Neuronal stem cell (in vitro differentiated cells): Measurements from ENCODE around the gene CUBN.
A peak's percentile ranks its signal among the peaks of the same experiment; 100 is the strongest.

Experiments
- DNase-seq: peaks from one replicate; pipeline ENCODE4 v3.0.0-alpha.2; 2013; ENCODE audit warnings: low spot score
- H2AFZ ChIP-seq: one replicate; pipeline ENCODE4 v1.6.1; 2013; ENCODE audit warnings: mild to moderate bottlenecking, low read length, inconsistent platforms
- H2AK5ac ChIP-seq: 2 replicates; pipeline ENCODE4 v1.6.1; 2013; ENCODE audit warnings: low read depth, mild to moderate bottlenecking, inconsistent platforms, low read length, moderate library complexity, mixed read lengths
- H2BK120ac ChIP-seq: 2 replicates; pipeline ENCODE4 v1.6.1; 2013; ENCODE audit warnings: low read depth, mild to moderate bottlenecking, inconsistent platforms, low read length, moderate library complexity, mixed read lengths
- H2BK12ac ChIP-seq: one replicate; pipeline ENCODE4 v1.6.1; 2013; ENCODE audit warnings: low read length, inconsistent platforms
- H2BK15ac ChIP-seq: 2 replicates; pipeline ENCODE4 v1.6.1; 2013; ENCODE audit warnings: mild to moderate bottlenecking, low read length, inconsistent platforms, mixed read lengths
- H2BK5ac ChIP-seq: one replicate; pipeline ENCODE4 v1.6.1; 2013; ENCODE audit warnings: inconsistent platforms, mild to moderate bottlenecking, low read length, moderate library complexity
- H3K14ac ChIP-seq: one replicate; pipeline ENCODE4 v1.6.1; 2013; ENCODE audit warnings: low read length, inconsistent platforms
- H3K18ac ChIP-seq: 2 replicates; pipeline ENCODE4 v1.6.1; 2013; ENCODE audit warnings: low read length, inconsistent platforms
- H3K23ac ChIP-seq: 2 replicates; pipeline ENCODE4 v1.6.1; 2013; ENCODE audit warnings: low read depth, mild to moderate bottlenecking, mixed read lengths, low read length, inconsistent platforms; ENCODE audit not compliant: poor library complexity
- H3K27ac ChIP-seq: replicated peaks from 3 replicates; pipeline ENCODE4 v1.5.1; 2013; ENCODE audit warnings: low read length, inconsistent platforms
- H3K27me3 ChIP-seq, 3 experiments: 2 replicates each; pipeline ENCODE4 v1.6.1; 2013; ENCODE audit warnings: low read length in 3 of 3, mild to moderate bottlenecking in 2 of 3, inconsistent platforms in 1 of 3, low read depth in 1 of 3, mixed read lengths in 1 of 3, moderate library complexity in 1 of 3; ENCODE audit not compliant: control insufficient read depth in 3 of 3, insufficient read depth in 3 of 3
- H3K36me3 ChIP-seq, 2 donors: replicated peaks in 1 of 2; 2 replicates each; pipeline ENCODE4 v1.6.1; 2013; ENCODE audit warnings: low read length in 2 of 2; ENCODE audit not compliant: control insufficient read depth in 2 of 2, insufficient read depth in 2 of 2
- H3K4ac ChIP-seq: 2 replicates; pipeline ENCODE4 v1.6.1; 2013; ENCODE audit warnings: inconsistent platforms, mild to moderate bottlenecking, low read length, moderate library complexity
- H3K4me1 ChIP-seq, 2 donors: 1 replicate in 1 of 2; 2 replicates in 1 of 2; pipeline ENCODE4 v1.6.1; 2013; ENCODE audit warnings: low read length in 2 of 2, low read depth in 1 of 2; ENCODE audit not compliant: control insufficient read depth in 2 of 2, insufficient read depth in 1 of 2
- H3K4me2 ChIP-seq: one replicate; pipeline ENCODE4 v1.6.1; 2013; ENCODE audit warnings: mild to moderate bottlenecking, low read length, inconsistent platforms; ENCODE audit not compliant: insufficient read depth, poor library complexity, severe bottlenecking
- H3K4me3 ChIP-seq, 2 donors: 2 replicates each; pipeline ENCODE4 v1.5.1; 2013; ENCODE audit warnings: low read length in 2 of 2, mild to moderate bottlenecking in 2 of 2, inconsistent platforms in 1 of 2, moderate library complexity in 1 of 2
- H3K79me1 ChIP-seq: one replicate; pipeline ENCODE4 v1.6.1; 2013; ENCODE audit warnings: low read depth, mild to moderate bottlenecking, inconsistent platforms, low read length, moderate library complexity
- H3K9ac ChIP-seq: one replicate; pipeline ENCODE4 v1.6.1; 2013; ENCODE audit warnings: mild to moderate bottlenecking, low read depth, low read length, inconsistent platforms; ENCODE audit not compliant: poor library complexity
- H3K9me3 ChIP-seq, 2 donors: replicated peaks in 1 of 2; 2 replicates each; pipeline versions ENCODE3 to v1.6.1; 2013; ENCODE audit warnings: low read length in 2 of 2, mild to moderate bottlenecking in 2 of 2, inconsistent platforms in 1 of 2, low read depth in 1 of 2, mixed read lengths in 1 of 2, moderate library complexity in 1 of 2; ENCODE audit not compliant: control insufficient read depth in 2 of 2, insufficient read depth in 1 of 2
- H4K8ac ChIP-seq: one replicate; pipeline ENCODE4 v1.6.1; 2013; ENCODE audit warnings: low read depth, mild to moderate bottlenecking, inconsistent platforms, low read length, moderate library complexity
- H4K91ac ChIP-seq: one replicate; pipeline ENCODE4 v1.6.1; 2013; ENCODE audit warnings: low read length, low read depth, mild to moderate bottlenecking, inconsistent platforms; ENCODE audit not compliant: poor library complexity
- whole genome bisulfite sequencing, 2 donors: extraction: QIAGEN DNeasy Blood & Tissue Kit; methylation state at CpG; one replicate each; pipeline ENCODE4 v1.1.7; 2013; ENCODE audit warnings: missing lambda C conversion rate in 2 of 2, mixed read lengths in 1 of 2; ENCODE audit not compliant: insufficient read length in 2 of 2, insufficient replicate concordance in 1 of 2; ENCODE audit errors: extremely low coverage in 2 of 2; 5-methylcytosine and 5-hydroxymethylcytosine counted together

The CUBN gene

DNA sequence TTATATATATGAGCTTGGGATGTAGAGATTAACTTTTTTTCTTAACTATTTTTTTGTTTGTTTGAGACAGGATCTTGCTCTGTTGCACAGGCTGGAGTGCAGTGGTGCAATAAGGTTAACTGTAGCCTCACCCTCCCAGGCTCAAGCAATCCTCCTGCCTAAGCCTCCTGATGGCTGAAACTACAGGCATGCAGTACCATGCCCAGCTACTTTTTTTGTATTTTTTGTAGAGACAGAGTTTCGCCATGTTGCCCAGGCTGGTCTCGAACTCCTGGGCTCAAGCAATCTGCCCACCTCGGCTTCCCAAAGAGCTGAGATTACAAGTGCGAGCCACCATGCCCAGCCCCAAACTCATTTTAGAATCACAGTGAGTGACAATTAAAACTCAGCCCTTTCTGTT lies 105.2 kb downstream of the CUBN start:
- Histone ChIP-seq H4K91ac (no peak overlapping the region), H3K27ac (no peak overlapping the region)

DNA sequence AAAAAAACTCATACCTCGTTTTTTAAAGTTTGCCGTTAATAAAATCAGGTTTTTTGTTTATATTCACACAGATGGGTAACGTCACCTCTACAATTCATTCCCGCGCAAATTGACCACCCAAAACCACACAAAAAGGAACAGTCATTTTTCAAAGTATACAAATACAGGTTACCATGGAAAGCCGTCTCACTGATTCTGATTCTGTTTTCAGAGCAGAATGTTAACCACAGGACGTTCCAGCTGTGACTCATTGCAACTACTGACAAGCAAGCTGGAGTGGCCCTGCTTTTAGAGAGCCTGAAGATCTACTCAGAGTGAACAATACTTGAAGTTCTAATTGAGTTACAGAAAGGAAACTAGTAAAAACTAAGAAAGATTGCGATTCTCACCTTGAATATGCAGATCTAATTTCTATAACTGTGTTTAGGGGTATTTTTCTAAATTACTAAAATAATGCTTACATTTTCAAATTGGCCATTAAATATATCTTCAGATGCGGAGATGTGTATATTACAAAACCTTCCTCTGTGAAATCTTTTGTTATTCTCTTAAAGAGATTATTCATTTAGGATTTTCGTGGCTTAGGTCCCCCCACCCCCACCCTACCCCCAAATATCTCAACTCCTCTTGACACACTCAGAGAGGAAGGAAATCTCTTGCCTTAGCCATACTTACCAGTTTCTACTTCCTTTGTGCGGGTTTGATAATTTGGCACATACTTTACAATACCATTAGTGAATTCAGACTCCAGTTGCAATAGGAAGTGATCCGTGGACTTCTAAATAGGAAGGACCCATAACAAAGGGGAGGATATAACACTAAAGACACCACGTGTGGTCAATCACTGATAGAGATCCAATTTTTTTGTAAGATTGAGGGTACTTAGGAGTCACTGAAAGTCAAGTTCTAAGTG lies 106.0 kb downstream of the CUBN start:
- no peak overlapping the region for H3K4ac ChIP-seq
- H2BK15ac ChIP-seq: no peak overlapping the region
- H4K91ac ChIP-seq: no peak overlapping the region
- no peak overlapping the region for H2BK120ac ChIP-seq
- DNase-seq: no peak
- no peaks in the 10 kb centered on the region for H3K36me3 ChIP-seq
- H2AFZ ChIP-seq: peak overlapping the region; percentile 43
- H3K9ac ChIP-seq: no peak overlapping the region
- no CpG with 5 or more reads among the region's 13 CpGs for WGBS, 2 donors
- H3K27me3 ChIP-seq: no peaks in the 10 kb centered on the region
- no peak overlapping the region for H3K14ac ChIP-seq
- H2BK12ac ChIP-seq: no peak overlapping the region
- H3K9me3 ChIP-seq: peaks cover 3 to 12% of the 10 kb centered on the region in 2 donors
- H3K79me1 ChIP-seq: no peaks in the 10 kb centered on the region
- H2BK5ac ChIP-seq: no peak overlapping the region
- H3K23ac ChIP-seq: no peak overlapping the region
- H3K27ac ChIP-seq: peak overlapping the region; percentile 26
- no peak overlapping the region for H4K8ac ChIP-seq
- no peak overlapping the region for H2AK5ac ChIP-seq
- no peak overlapping the region for H3K4me2 ChIP-seq
- no peak overlapping the region for H3K4me3 ChIP-seq
- H3K18ac ChIP-seq: no peak overlapping the region
- H3K4me1 ChIP-seq: peaks cover 23 to 51% of the 10 kb centered on the region in 2 donors

More for the DNA sequence above, 105.2 kb downstream of the CUBN start:
- peaks cover 23 to 58% of the 10 kb centered on the region in 2 donors for H3K4me1 ChIP-seq
- no peak for DNase-seq
- H2AK5ac ChIP-seq: no peak overlapping the region
- H3K4ac ChIP-seq: no peak overlapping the region
- H3K4me3 ChIP-seq: no peak overlapping the region
- no peak overlapping the region for H3K14ac ChIP-seq
- H3K27me3 ChIP-seq: no peaks in the 10 kb centered on the region
- no peak overlapping the region for H2BK5ac ChIP-seq
- no peak overlapping the region for H3K18ac ChIP-seq
- no peak overlapping the region for H3K23ac ChIP-seq
- H2BK15ac ChIP-seq: no peak overlapping the region
- no peak overlapping the region for H2AFZ ChIP-seq
- H3K4me2 ChIP-seq: no peak overlapping the region
- no peaks in the 10 kb centered on the region for H3K79me1 ChIP-seq
- no peak overlapping the region for H3K9ac ChIP-seq
- H2BK12ac ChIP-seq: no peak overlapping the region
- H3K9me3 ChIP-seq: peaks cover 0 to 4% of the 10 kb centered on the region in 2 donors
- WGBS, 2 donors: no CpG with 5 or more reads among the region's 4 CpGs
- H2BK120ac ChIP-seq: no peak overlapping the region
- no peak overlapping the region for H4K8ac ChIP-seq
- no peaks in the 10 kb centered on the region for H3K36me3 ChIP-seq

DNA sequence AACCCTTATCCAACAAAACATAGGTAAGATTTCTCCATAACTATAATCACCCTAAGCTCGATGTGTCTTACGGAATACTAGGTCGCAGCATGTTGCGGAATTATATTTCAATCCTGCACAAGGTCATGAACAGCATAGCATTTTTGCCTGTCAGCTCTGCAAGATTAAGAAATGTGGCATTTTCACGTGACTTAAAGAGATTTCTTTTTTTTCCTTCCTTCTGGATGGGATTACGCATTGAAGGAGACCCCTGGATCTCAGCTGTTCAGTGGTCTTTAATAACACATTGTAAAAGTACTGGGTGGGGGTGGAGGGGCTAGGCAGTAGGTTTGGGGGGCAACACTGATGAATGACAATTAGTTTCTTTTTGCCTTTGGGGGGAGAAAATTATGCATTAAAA lies 106.7 kb downstream of the CUBN start:
- Histone ChIP-seq H3K23ac (no peak overlapping the region), H2BK15ac (no peak overlapping the region), H3K4ac (no peak overlapping the region), H2AK5ac (no peak overlapping the region), H2BK120ac (no peak overlapping the region), H3K14ac (no peak overlapping the region), H3K4me2 (no peak overlapping the region), H2BK12ac (no peak overlapping the region), H3K4me3 (peak overlapping the region in 1 of 2 donors; percentile 30), H2AFZ (no peak overlapping the region), H3K4me1 (peaks cover 23 to 50% of the 10 kb centered on the region in 2 donors), H3K27me3 (no peaks in the 10 kb centered on the region), H3K79me1 (no peaks in the 10 kb centered on the region), H3K9ac (no peak overlapping the region), H4K8ac (no peak overlapping the region), H3K36me3 (no peaks in the 10 kb centered on the region), H3K18ac (no peak overlapping the region), H2BK5ac (no peak overlapping the region), H3K27ac (peak overlapping the region; percentile 76), H3K9me3 (peaks cover 3 to 12% of the 10 kb centered on the region in 2 donors), H4K91ac (no peak overlapping the region)
- no peak for DNase-seq
- no CpG with 5 or more reads among the region's 6 CpGs for WGBS, 2 donors

DNA sequence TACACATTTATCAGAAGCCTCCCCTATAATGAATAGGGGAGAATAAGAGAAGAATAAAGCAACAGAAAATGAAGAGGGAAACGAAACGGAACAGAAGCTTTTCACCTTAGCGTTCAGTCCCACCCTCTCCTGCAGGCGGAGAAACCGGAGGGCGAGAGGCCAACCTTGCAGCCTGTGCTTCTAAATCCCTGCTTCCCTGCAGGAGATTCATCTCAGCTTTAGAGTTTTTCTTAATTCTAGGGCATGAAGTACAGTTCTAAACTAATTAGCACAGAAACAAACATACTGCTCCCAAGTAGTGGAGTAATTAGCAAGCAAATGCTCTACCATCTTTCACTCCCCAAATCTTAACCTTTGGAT lies 107.2 kb downstream of the CUBN start:
- H2AK5ac ChIP-seq: no peak overlapping the region
- no peaks in the 10 kb centered on the region for H3K36me3 ChIP-seq
- peak overlapping the region; percentile 13 for H2AFZ ChIP-seq
- H2BK120ac ChIP-seq: no peak overlapping the region
- H3K79me1 ChIP-seq: no peaks in the 10 kb centered on the region
- H3K9me3 ChIP-seq: peaks cover 3 to 12% of the 10 kb centered on the region in 2 donors
- H3K4me1 ChIP-seq: peaks cover 23 to 50% of the 10 kb centered on the region in 2 donors
- no peak for DNase-seq
- WGBS, 2 donors: no CpG with 5 or more reads among the region's 6 CpGs
- H2BK12ac ChIP-seq: no peak overlapping the region
- peak overlapping the region in 1 of 2 donors; percentile 30 for H3K4me3 ChIP-seq
- H4K91ac ChIP-seq: no peak overlapping the region
- H3K4ac ChIP-seq: no peak overlapping the region
- no peak overlapping the region for H3K23ac ChIP-seq
- H3K4me2 ChIP-seq: no peak overlapping the region
- no peaks in the 10 kb centered on the region for H3K27me3 ChIP-seq
- no peak overlapping the region for H2BK15ac ChIP-seq
- peak overlapping the region; percentile 76 for H3K27ac ChIP-seq
- H3K14ac ChIP-seq: no peak overlapping the region
- H4K8ac ChIP-seq: no peak overlapping the region
- H3K9ac ChIP-seq: no peak overlapping the region
- H3K18ac ChIP-seq: no peak overlapping the region
- H2BK5ac ChIP-seq: no peak overlapping the region
